Right cardiac atrium (tissue), 5 donors: ENCODE data around the gene DOK7. TPM values are rescaled to one million over a fixed set of nuclear protein-coding genes. Genes with fewer than 3 reads are reported as not detected.
"Not testable (repeated sequence)": the region's sequence is repeated elsewhere in the genome, so short reads cannot be mapped to it uniquely, and the experiment has no call there.

Source experiments
- ATAC-seq, 2 donors: fragments of 200-7000 bp; cut with Tn5 transposase; one replicate each; pipeline versions ENCODE4 v1.8.0 to v1.9.1; 2020; ENCODE audit warnings: moderate library complexity in 2 of 2, mild to moderate bottlenecking in 1 of 2
- DNase-seq, 3 donors: peaks; one replicate each; pipeline ENCODE4 v3.0.0-alpha.2; 2020
- H3K27ac ChIP-seq: one replicate; pipeline ENCODE4 v1.5.1; 2013; ENCODE audit warnings: mild to moderate bottlenecking, low read length, control low read depth, moderate library complexity
- H3K27me3 ChIP-seq: one replicate; pipeline ENCODE4 v1.6.1; 2013; ENCODE audit not compliant: control insufficient read depth, insufficient read depth
- H3K4me1 ChIP-seq: one replicate; pipeline ENCODE4 v1.6.1; 2013; ENCODE audit warnings: low read length; ENCODE audit not compliant: control insufficient read depth, insufficient read depth
- H3K4me3 ChIP-seq: one replicate; pipeline ENCODE4 v1.5.1; 2013; ENCODE audit warnings: low read length, control low read depth
- H3K9me3 ChIP-seq: one replicate; pipeline ENCODE4 v1.6.1; 2013; ENCODE audit warnings: low read length; ENCODE audit not compliant: control insufficient read depth
- WGBS: extraction: QIAGEN DNeasy Blood & Tissue Kit; methylation state at CpG from one replicate; pipeline ENCODE4 v1.1.7; 2013; 5-methylcytosine and 5-hydroxymethylcytosine counted together
- intact Hi-C, 4 donors: fragments of 100-400 bp; cut with DNase I; formaldehyde crosslinking; loops; one replicate each; pipeline versions ENCODE4 v1.11.0 to v1.14.0; 2022 to 2023
- polyA plus RNA-seq: library from polyadenylated mRNA; stranded (reverse); fragments of 200-250 nt; gene quantifications from one replicate; pipeline ENCODE4 v1.2.3, GENCODE V29; 2013
- total RNA-seq, 4 donors: library from RNA; stranded (reverse); fragmentation: NEBNext Ultra II Directional; extraction: Animal tissue kit (Norgen Biotek cat#: 25700); gene quantifications; one replicate each; pipeline ENCODE4 v1.2.1, GENCODE V29; 2021
- donor health status: healthy with polysubstance abuse.
- donor health status: DM: no; HTN: yes; CAD: no.
- donor health status: DM: no; HTN: no; CAD: no.
- donor health status: DM: no; HTN: yes; CAD: no; lungs with severe emphysema.
- donor health status: DM: yes; HTN: yes; CAD: no.

Gene DOK7
- total and polyA plus RNA-seq, 5 donors, result 28.9 to 40.0 (median 35.4) TPM

GRCh38 chr4:3535812-3536211 is 72.7 kb downstream of the DOK7 start:
- H3K4me3 ChIP-seq, H3K4me1 ChIP-seq, H3K27ac ChIP-seq, H3K9me3 ChIP-seq, intact Hi-C loops, DNase-seq, H3K27me3 ChIP-seq, ATAC-seq: not testable (repeated sequence)
- WGBS, result 84% methylated on average over 10 of the region's 10 CpGs

GRCh38 chr4:3538906-3539305 is 75.8 kb downstream of the DOK7 start:
- H3K27me3 ChIP-seq, H3K4me1 ChIP-seq, H3K27ac ChIP-seq, intact Hi-C loops, H3K9me3 ChIP-seq, H3K4me3 ChIP-seq, ATAC-seq: not testable (repeated sequence)
- 97% methylated on average over 22 of the region's 23 CpGs for WGBS
- DNase-seq, result peak in 1 of 3 donors; percentile 39

GRCh38 chr4:3543415-3543814 is 80.3 kb downstream of the DOK7 start:
- H3K4me1 ChIP-seq, DNase-seq, H3K27ac ChIP-seq, H3K27me3 ChIP-seq, H3K4me3 ChIP-seq, H3K9me3 ChIP-seq, ATAC-seq, intact Hi-C loops: not testable (repeated sequence)
- 76% methylated on average over 8 of the region's 8 CpGs for WGBS

Other genes with a start within 250 kb of the DOK7 start
- gene MSANTD1, start 214.1 kb upstream of the DOK7 start, total RNA-seq, result under 1 TPM; 0.23 to 0.40 (median 0.34) TPM
- gene MSANTD1, start 214.1 kb upstream of the DOK7 start, polyA plus RNA-seq, result 0.20 TPM
- gene RGS12, start 170.3 kb upstream of the DOK7 start, total RNA-seq, result 10 to 100 TPM; 11.6 to 18.2 (median 14.6) TPM
- 20.8 TPM for gene RGS12, start 170.3 kb upstream of the DOK7 start, polyA plus RNA-seq
- gene HGFAC, start 21.3 kb upstream of the DOK7 start, total RNA-seq, result under 1 TPM in 3 of 4 donors, not detected in 1; 0.31 to 0.62 (median 0.31) TPM
- gene HGFAC, start 21.3 kb upstream of the DOK7 start, polyA plus RNA-seq, result 0.14 TPM
- gene LRPAP1, start 69.1 kb downstream of the DOK7 start, total RNA-seq, result 100 to 1,000 TPM; 297 to 325 (median 309) TPM
- 207 TPM for gene LRPAP1, start 69.1 kb downstream of the DOK7 start, polyA plus RNA-seq